RWPE2 (cell line): ENCODE results near the gene RLF.

Experiments used
- ATAC-seq: fragments of 200-7000 bp; cut with Tn5 transposase; 3 replicates; pipeline ENCODE4 v1.9.1; 2021; ENCODE audit warnings: low read depth
- DNase-seq: peaks from one replicate; pipeline ENCODE4 v3.0.0-alpha.2; 2020; ENCODE audit warnings: low spot score
- H3K27ac ChIP-seq: fragments of 450-650 bp; 2 replicates; pipeline ENCODE4 v1.5.1; 2017; ENCODE audit warnings: mild to moderate bottlenecking; ENCODE audit not compliant: poor library complexity, severe bottlenecking
- H3K27me3 ChIP-seq: fragments of 250-450 bp; sonication (Bioruptor Pico); 2 replicates; pipeline ENCODE4 v1.5.1; 2021; ENCODE audit warnings: mild to moderate bottlenecking, moderate library complexity; ENCODE audit not compliant: insufficient read depth, poor library complexity, severe bottlenecking
- H3K36me3 ChIP-seq: fragments of 250-450 bp; sonication (Bioruptor Pico); 2 replicates; pipeline ENCODE4 v1.5.1; 2020; ENCODE audit warnings: low read depth, mild to moderate bottlenecking, moderate library complexity
- H3K4me1 ChIP-seq: fragments of 250-450 bp; sonication (Bioruptor Pico); 2 replicates; pipeline ENCODE4 v1.5.1; 2021; ENCODE audit warnings: mild to moderate bottlenecking, moderate library complexity; ENCODE audit not compliant: insufficient read depth, poor library complexity, severe bottlenecking
- H3K4me3 ChIP-seq: fragments of 250-450 bp; sonication (Bioruptor Pico); 2 replicates; pipeline ENCODE4 v1.5.1; 2021; ENCODE audit warnings: mild to moderate bottlenecking, moderate library complexity; ENCODE audit not compliant: severe bottlenecking
- H3K9me3 ChIP-seq: fragments of 250-450 bp; sonication (Bioruptor Pico); 2 replicates; pipeline ENCODE4 v1.5.1; 2021; ENCODE audit warnings: mild to moderate bottlenecking, moderate library complexity; ENCODE audit not compliant: severe bottlenecking
- CTCF ChIP-seq: fragments of 450-650 bp; IDR thresholded peaks from one replicate; pipeline ENCODE4 v1.5.1; 2017; ENCODE audit warnings: mild to moderate bottlenecking, moderate library complexity; ENCODE audit not compliant: poor library complexity, severe bottlenecking

The RLF gene

GRCh38 chr1:40272653-40273213 lies 111.5 kb downstream of the RLF start:
- no peaks in the 10 kb centered on the region for H3K27me3 ChIP-seq
- H3K4me3 ChIP-seq = no peak overlapping the region
- DNase-seq = no peak
- H3K36me3 ChIP-seq = peaks cover 78% of the 10 kb centered on the region
- TF ChIP-seq CTCF = no peak
- peaks cover 2% of the 10 kb centered on the region for H3K4me1 ChIP-seq
- no peak overlapping the region for H3K27ac ChIP-seq
- H3K9me3 ChIP-seq = no peaks in the 10 kb centered on the region
- no peak for ATAC-seq

- Histone ChIP-seq H3K36me3 (peaks cover 74% of the 10 kb centered on the region), H3K27me3 (no peaks in the 10 kb centered on the region), H3K9me3 (no peaks in the 10 kb centered on the region), H3K27ac (no peak overlapping the region), H3K4me1 (no peaks in the 10 kb centered on the region), H3K4me3 (no peak overlapping the region)
- DNase-seq = no peak
- no peak for TF ChIP-seq CTCF
- no peak for ATAC-seq
These were observed 112.5 kb downstream of the RLF start for GRCh38 chr1:40273547-40274166.

GRCh38 chr1:40274331-40274730 lies 113.1 kb downstream of the RLF start:
- H3K9me3 ChIP-seq = no peaks in the 10 kb centered on the region
- H3K27me3 ChIP-seq = no peaks in the 10 kb centered on the region
- no peak overlapping the region for H3K27ac ChIP-seq
- no peak for TF ChIP-seq CTCF
- H3K36me3 ChIP-seq = peaks cover 76% of the 10 kb centered on the region
- DNase-seq (no peak), ATAC-seq (no peak)
- no peaks in the 10 kb centered on the region for H3K4me1 ChIP-seq
- H3K4me3 ChIP-seq = no peak overlapping the region

GRCh38 chr1:40276122-40276521 lies 114.9 kb downstream of the RLF start:
- H3K36me3 ChIP-seq = peaks cover 75% of the 10 kb centered on the region
- no peaks in the 10 kb centered on the region for H3K27me3 ChIP-seq
- ATAC-seq (no peak), DNase-seq (no peak)
- no peaks in the 10 kb centered on the region for H3K9me3 ChIP-seq
- TF ChIP-seq CTCF = no peak
- no peak overlapping the region for H3K27ac ChIP-seq
- no peaks in the 10 kb centered on the region for H3K4me1 ChIP-seq
- H3K4me3 ChIP-seq = no peak overlapping the region

- H3K4me1 ChIP-seq = no peaks in the 10 kb centered on the region
- no peak overlapping the region for H3K27ac ChIP-seq
- H3K9me3 ChIP-seq = no peaks in the 10 kb centered on the region
- no peak for TF ChIP-seq CTCF
- peaks cover 62% of the 10 kb centered on the region for H3K36me3 ChIP-seq
- DNase-seq (no peak), ATAC-seq (no peak)
- H3K27me3 ChIP-seq = no peaks in the 10 kb centered on the region
- H3K4me3 ChIP-seq = no peak overlapping the region
These were observed 120.7 kb downstream of the RLF start for GRCh38 chr1:40281853-40282252.
